Heart left ventricle (tissue), 16 donors: ENCODE results near the gene FBXL7. TPM values are rescaled to one million over a fixed set of nuclear protein-coding genes. Genes with fewer than 3 reads are reported as not detected.
A peak's percentile ranks its signal among the peaks of the same experiment; 100 is the strongest.

Source experiments
- ATAC-seq, 4 donors: fragments of 200-7000 bp; cut with Tn5 transposase; one replicate each; pipeline ENCODE4 v1.9.1; 2020 to 2022; ENCODE audit warnings: moderate library complexity in 4 of 4, mild to moderate bottlenecking in 3 of 4, moderate number of reproducible peaks in 1 of 4
- DNase-seq, 5 donors: peaks; one replicate each; pipeline ENCODE4 v3.0.0-alpha.2; 2020
- H3K27ac ChIP-seq, 12 donors: fragments of 200-600 bp; sonication (generic) in 4 of 12; one replicate each; pipeline versions ENCODE4 v1.5.0 to v1.8.0; 2016 to 2022; ENCODE audit warnings: mild to moderate bottlenecking in 2 of 12
- H3K27me3 ChIP-seq, 9 donors: fragments of 200-600 bp; sonication (generic) in 2 of 9; one replicate each; pipeline versions ENCODE4 v1.5.1 to v1.8.0; 2016 to 2022; ENCODE audit warnings: mild to moderate bottlenecking in 3 of 9
- H3K36me3 ChIP-seq, 9 donors: fragments of 200-600 bp; sonication (generic) in 2 of 9; one replicate each; pipeline versions ENCODE4 v1.5.0 to v1.8.0; 2018 to 2022; ENCODE audit warnings: mild to moderate bottlenecking in 2 of 9
- H3K4me1 ChIP-seq, 12 donors: fragments of 200-600 bp; sonication (generic) in 4 of 12; one replicate each; pipeline versions ENCODE4 v1.5.0 to v1.8.0; 2016 to 2022; ENCODE audit warnings: mild to moderate bottlenecking in 3 of 12
- H3K4me3 ChIP-seq, 12 donors: fragments of 200-600 bp; sonication (generic) in 4 of 12; one replicate each; pipeline versions ENCODE4 v1.5.0 to v1.8.0; 2017 to 2022; ENCODE audit warnings: mild to moderate bottlenecking in 9 of 12, moderate library complexity in 4 of 12
- H3K9me3 ChIP-seq, 12 donors: fragments of 200-600 bp; sonication (generic) in 4 of 12; one replicate each; pipeline versions ENCODE4 v1.5.0 to v1.8.0; 2016 to 2022; ENCODE audit warnings: mild to moderate bottlenecking in 1 of 12
- CTCF ChIP-seq, 12 donors: fragments of 200-600 bp; sonication (generic) in 4 of 12; IDR thresholded peaks; one replicate each; pipeline versions ENCODE4 v1.5.0 to v1.8.0; 2018 to 2022; ENCODE audit warnings: antibody characterized with exemption in 12 of 12, mild to moderate bottlenecking in 5 of 12
- POLR2A ChIP-seq, 2 donors: fragments of 450-650 bp; IDR thresholded peaks; one replicate each; pipeline ENCODE4 v1.6.1; 2017; ENCODE audit warnings: antibody characterized with exemption in 2 of 2, mild to moderate bottlenecking in 2 of 2, moderate library complexity in 2 of 2
- WGBS, 4 donors: extraction: QIAGEN DNeasy Blood & Tissue Kit in 2 of 4; methylation state at CpG; one replicate each; pipeline versions ENCODE4 v1.1.5 to v1.1.7; 2013 to 2018; 5-methylcytosine and 5-hydroxymethylcytosine counted together
- intact Hi-C, 10 donors: fragments of 100-400 bp; cut with DNase I; formaldehyde crosslinking; loops; one replicate each; pipeline versions ENCODE4 v1.11.1 to v1.14.2; 2022
- polyA plus RNA-seq, 2 donors: library from polyadenylated mRNA; stranded (reverse); fragments of 200-250 nt; gene quantifications; one replicate each; pipeline ENCODE4 v1.2.3, GENCODE V29; 2013
- total RNA-seq, 9 donors: library from RNA; depleted of rRNA in 2 of 9; stranded (reverse); fragments of >200 nt in 2 of 9; fragmentation: NEBNext Ultra II Directional in 3 of 9; extraction: Animal tissue kit (Norgen Biotek cat#: 25700) in 3 of 9; gene quantifications; one replicate each; pipeline versions ENCODE4 v1.1.0 to v1.2.4, GENCODE V29; 2016 to 2023
- donor health status: ischemic (EF 13 %, LVEDD 7.1; RV severe dilation, severe dysfunction).
- donor health status: healthy with polysubstance abuse.
- donor health status: DM: no; HTN: yes; CAD: no.
- donor health status: DM: no; HTN: no; CAD: no.
- donor health status: ischemic (EF 25% LVEDD 6.9; RV normal size, moderate dysfunction).
- donor health status: ischemic (EF 25% LVEDD 5.7; RV mildly dilated, moderate dysfunction).
- donor health status: healthy.
- donor health status: DM: yes; HTN: yes; CAD: no.
- donor health status: ischemic (EF 35%, LVEDD 5.7; RV mildly dilated, moderate dysfunction).
- donor health status: nonischemic (EF 11% LVEDD 7.7; RV severe dilation, severe dysfunction).
- donor health status: DM: yes; HTN: yes; CAD: no.
- donor health status: PGD.
- donor health status: ischemic (EF 29% LVEDD 5.4; RV normal size, mild dysfunction).
- donor health status: nonischemic (EF 23%, LVEDD 6.1; RV moderate dilation, normal function).

The FBXL7 gene
- total and polyA plus RNA-seq, 11 donors = 8.7 to 27.6 (median 24.3) TPM

GRCh38 chr5:15501091-15501791 is 1.3 kb downstream of the FBXL7 start:
- H3K9me3 ChIP-seq = no peaks in the 10 kb centered on the region
- peaks cover 0 to 19% (median 0%) of the 10 kb centered on the region in 9 donors for H3K36me3 ChIP-seq
- ATAC-seq = peak; percentile 68 to 83 (median 74)
- DNase-seq = peak in 4 of 5 donors; percentile 62 to 71 (median 65)
- H3K4me3 ChIP-seq = peak overlapping the region; percentile 69 to 93 (median 81)
- peaks cover 3 to 47% (median 18%) of the 10 kb centered on the region in 12 donors for H3K4me1 ChIP-seq
- peak overlapping the region; percentile 83 to 96 (median 90) for H3K27ac ChIP-seq
- TF ChIP-seq POLR2A (IDR thresholded peaks at IDR 0.05) (no peak), CTCF (IDR thresholded peaks at IDR 0.05) (peak in 6 of 12 donors; percentile 29 to 47 (median 37))
- intact Hi-C loops = loop anchor here (5.0 to 10.0 kb wide), 7 partner anchors 184 to 494 kb away; no protein-coding TSS in a partner anchor
- 0 to 1% (median 1%) methylated on average over 15 of the region's 15 CpGs for WGBS, 4 donors
- H3K27me3 ChIP-seq = peaks cover 0 to 14% (median 0%) of the 10 kb centered on the region in 9 donors

- intact Hi-C loops = loop anchor here (5.0 to 10.0 kb wide), 7 partner anchors 183 to 493 kb away; no protein-coding TSS in a partner anchor
- WGBS, 4 donors = 5 to 9% (median 6%) methylated on average over 5 of the region's 5 CpGs
- DNase-seq = no peak
- no peaks in the 10 kb centered on the region for H3K9me3 ChIP-seq
- peak in 2 of 4 donors; percentile 10 to 28 for ATAC-seq
- peak overlapping the region in 11 of 12 donors; percentile 71 to 93 (median 82) for H3K4me3 ChIP-seq
- TF ChIP-seq POLR2A (IDR thresholded peaks at IDR 0.05) = no peak
- TF ChIP-seq CTCF (IDR thresholded peaks at IDR 0.05) = no peak
- H3K4me1 ChIP-seq = peaks cover 3 to 55% (median 18%) of the 10 kb centered on the region in 12 donors
- peaks cover 0 to 14% (median 0%) of the 10 kb centered on the region in 9 donors for H3K27me3 ChIP-seq
- H3K36me3 ChIP-seq = peaks cover 0 to 19% (median 0%) of the 10 kb centered on the region in 9 donors
- peak overlapping the region in 11 of 12 donors; percentile 83 to 96 (median 90) for H3K27ac ChIP-seq
Measured at GRCh38 chr5:15502208-15502607, 2.2 kb downstream of the FBXL7 start.

GRCh38 chr5:15506146-15506545 is 6.2 kb downstream of the FBXL7 start:
- no peak for TF ChIP-seq POLR2A (IDR thresholded peaks at IDR 0.05)
- TF ChIP-seq CTCF (IDR thresholded peaks at IDR 0.05) = no peak
- Histone ChIP-seq H3K4me3 (no peak overlapping the region), H3K9me3 (no peaks in the 10 kb centered on the region), H3K36me3 (peaks cover 0 to 19% (median 0%) of the 10 kb centered on the region in 9 donors), H3K27me3 (no peaks in the 10 kb centered on the region), H3K27ac (no peak overlapping the region), H3K4me1 (peaks cover 0 to 49% (median 22%) of the 10 kb centered on the region in 12 donors)
- WGBS, 4 donors = 56 to 69% (median 61%) methylated on average over 5 of the region's 5 CpGs
- DNase-seq (no peak), ATAC-seq (no peak)
- intact Hi-C loops = loop anchor here in 6 of 10 donors (10.0 kb wide), 4 partner anchors 179 to 489 kb away; no protein-coding TSS in a partner anchor

- no peak overlapping the region for H3K4me3 ChIP-seq
- ATAC-seq (no peak), DNase-seq (no peak)
- peaks cover 0 to 51% (median 26%) of the 10 kb centered on the region in 12 donors for H3K4me1 ChIP-seq
- TF ChIP-seq POLR2A (IDR thresholded peaks at IDR 0.05) = no peak
- TF ChIP-seq CTCF (IDR thresholded peaks at IDR 0.05) = no peak
- H3K9me3 ChIP-seq = no peaks in the 10 kb centered on the region
- no peaks in the 10 kb centered on the region for H3K27me3 ChIP-seq
- WGBS, 4 donors = 87 to 90% (median 88%) methylated on average over 3 of the region's 3 CpGs
- no peak overlapping the region for H3K27ac ChIP-seq
- peaks cover 0 to 19% (median 0%) of the 10 kb centered on the region in 9 donors for H3K36me3 ChIP-seq
- intact Hi-C loops = loop anchor here in 6 of 10 donors (10.0 kb wide), 4 partner anchors 178 to 488 kb away; no protein-coding TSS in a partner anchor
Measured at GRCh38 chr5:15506897-15507296, 6.9 kb downstream of the FBXL7 start.
